WI38 (cell line): Measurements from ENCODE around the gene UBR2.

Experiments
- H3K4me3 ChIP-seq: 2 replicates; pipeline ENCODE4 v1.5.1; 2011; ENCODE audit warnings: low read depth, mild to moderate bottlenecking, control low read depth, low read length
- TF ChIP-seq, protein P1 (sequence below): IDR thresholded peaks from 2 replicates; pipeline ENCODE4 v1.5.1; 2012; ENCODE audit warnings: low read depth, mild to moderate bottlenecking, control low read depth, low read length

The UBR2 gene

DNA sequence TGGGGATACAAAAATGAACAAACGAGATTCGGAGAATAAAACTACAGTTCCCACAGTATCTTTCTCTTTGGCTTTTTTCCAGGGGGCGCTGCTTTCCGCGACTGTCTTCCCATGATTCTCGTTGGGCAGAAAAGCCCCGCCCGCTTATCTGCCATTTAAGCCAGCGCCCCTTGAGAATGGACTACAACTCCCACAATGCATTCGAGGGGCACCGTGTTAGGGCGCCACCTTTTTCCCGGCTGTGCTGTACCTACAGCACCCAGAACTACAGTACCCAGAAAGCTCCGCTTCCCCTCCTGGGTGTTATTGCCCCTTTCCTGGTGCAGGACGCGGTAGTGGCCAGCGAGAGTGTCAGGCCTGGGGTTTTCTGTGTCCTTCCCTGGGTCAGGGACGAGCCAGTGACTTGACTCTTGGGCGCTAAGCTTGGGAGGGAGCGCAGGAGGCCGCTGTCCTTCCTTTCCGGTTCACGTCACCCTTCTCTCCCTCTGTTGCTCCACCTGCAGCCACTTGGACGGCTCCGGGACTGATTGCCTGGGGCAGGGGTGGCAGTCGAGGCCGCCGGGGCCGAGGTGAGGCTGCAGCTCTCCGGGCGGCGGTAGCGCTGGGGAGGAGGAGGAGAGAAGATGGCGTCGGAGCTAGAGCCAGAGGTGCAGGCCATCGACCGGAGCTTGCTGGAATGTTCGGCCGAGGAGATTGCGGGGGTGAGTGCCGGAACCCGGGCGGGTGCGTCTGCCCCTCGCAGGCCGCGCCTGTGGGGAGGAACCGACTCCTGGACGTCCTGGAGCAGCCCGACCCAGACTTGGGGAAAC lies at the start of gene UBR2:
UBR2 (plus strand) TSS at position 333 of the 809 bp plus-strand sequence; CDS start at position 624, 291 bp downstream.
- TF ChIP-seq, protein P1, sequence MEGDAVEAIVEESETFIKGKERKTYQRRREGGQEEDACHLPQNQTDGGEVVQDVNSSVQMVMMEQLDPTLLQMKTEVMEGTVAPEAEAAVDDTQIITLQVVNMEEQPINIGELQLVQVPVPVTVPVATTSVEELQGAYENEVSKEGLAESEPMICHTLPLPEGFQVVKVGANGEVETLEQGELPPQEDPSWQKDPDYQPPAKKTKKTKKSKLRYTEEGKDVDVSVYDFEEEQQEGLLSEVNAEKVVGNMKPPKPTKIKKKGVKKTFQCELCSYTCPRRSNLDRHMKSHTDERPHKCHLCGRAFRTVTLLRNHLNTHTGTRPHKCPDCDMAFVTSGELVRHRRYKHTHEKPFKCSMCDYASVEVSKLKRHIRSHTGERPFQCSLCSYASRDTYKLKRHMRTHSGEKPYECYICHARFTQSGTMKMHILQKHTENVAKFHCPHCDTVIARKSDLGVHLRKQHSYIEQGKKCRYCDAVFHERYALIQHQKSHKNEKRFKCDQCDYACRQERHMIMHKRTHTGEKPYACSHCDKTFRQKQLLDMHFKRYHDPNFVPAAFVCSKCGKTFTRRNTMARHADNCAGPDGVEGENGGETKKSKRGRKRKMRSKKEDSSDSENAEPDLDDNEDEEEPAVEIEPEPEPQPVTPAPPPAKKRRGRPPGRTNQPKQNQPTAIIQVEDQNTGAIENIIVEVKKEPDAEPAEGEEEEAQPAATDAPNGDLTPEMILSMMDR, result no peak
- peak within 1 kb of the TSS; percentile 96 for H3K4me3 ChIP-seq

- no peak overlapping the region for H3K4me3 ChIP-seq
- TF ChIP-seq, protein P1, result no peak
These were observed 49.1 kb upstream of the UBR2 start for GRCh38 chr6:42514745-42515144.

DNA sequence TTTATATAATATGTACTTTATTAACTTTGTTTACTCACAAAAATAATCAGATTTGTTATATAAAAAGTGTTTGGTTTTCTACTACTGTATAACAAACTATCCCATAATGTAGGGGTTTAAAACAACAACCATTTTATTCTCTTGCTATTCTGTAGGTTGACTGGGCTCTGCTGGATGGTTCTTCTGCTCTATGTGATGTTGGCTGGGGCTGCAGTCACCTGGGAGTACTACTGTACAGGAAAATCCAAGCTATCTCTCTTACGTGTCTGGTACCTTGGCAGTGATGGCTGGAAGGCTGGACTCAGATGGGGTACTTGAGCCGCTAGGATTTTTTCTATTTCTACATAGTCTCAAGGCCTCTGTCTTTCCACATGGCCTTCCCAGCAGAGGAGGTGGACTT lies 44.0 kb upstream of the UBR2 start:
- no peak overlapping the region for H3K4me3 ChIP-seq
- TF ChIP-seq, protein P1, result no peak

GRCh38 chr6:42520786-42521607 lies 42.8 kb upstream of the UBR2 start:
- no peak overlapping the region for H3K4me3 ChIP-seq
- TF ChIP-seq, protein P1, result no peak

DNA sequence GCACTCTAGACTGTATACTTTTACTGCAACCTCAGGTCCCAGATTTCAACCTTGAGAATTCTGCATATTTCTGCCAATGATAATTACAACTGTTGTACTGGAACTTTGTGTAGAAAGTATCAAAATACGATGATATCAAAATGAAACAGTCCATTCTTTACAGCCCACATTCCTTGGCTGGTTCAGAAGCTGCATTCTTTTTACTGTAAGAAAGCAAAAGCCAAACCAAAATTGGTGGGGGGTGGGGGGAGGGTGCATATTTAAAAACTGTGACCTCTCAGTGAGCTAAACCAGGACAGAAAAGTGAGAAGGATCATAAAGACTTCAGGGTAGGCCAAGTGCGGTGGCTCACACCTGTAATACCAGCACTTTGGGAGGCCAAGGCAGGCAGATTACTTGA lies 41.8 kb upstream of the UBR2 start:
- no peak overlapping the region for H3K4me3 ChIP-seq
- TF ChIP-seq, protein P1, result no peak

- TF ChIP-seq, protein P1, result no peak
- no peak overlapping the region for H3K4me3 ChIP-seq
These were observed 40.7 kb upstream of the UBR2 start for GRCh38 chr6:42522942-42523814.
